Activated B cell treated with CpG ODN at 0.5 μM for 24 hours (primary cell): Measurements from ENCODE around the gene PRICKLE2. TPM values are rescaled to one million over a fixed set of nuclear protein-coding genes. Genes with fewer than 3 reads are reported as not detected.

ENCODE experiments used
- ATAC-seq: fragments of 200-7000 bp; cut with Tn5 transposase; one replicate; pipeline ENCODE4 v1.10.0; 2021; ENCODE audit warnings: low read depth, mild to moderate bottlenecking, moderate library complexity
- CTCF ChIA-PET: fragments of 350-600 bp; sonication (Branson Sonifier 250); formaldehyde crosslinking; loops from one replicate; lab custom pipeline; 2021; ENCODE audit warnings: antibody characterized with exemption; lab: Charles Lee
- POLR2A ChIA-PET: fragments of 350-600 bp; sonication (Branson Sonifier 250); formaldehyde crosslinking; loops from one replicate; lab custom pipeline; 2021; ENCODE audit warnings: antibody characterized with exemption; lab: Charles Lee
- DNase-seq: peaks from one replicate; pipeline ENCODE4 v3.0.0; 2022
- H3K27ac Mint-ChIP-seq: one replicate; pipeline ENCODE4 v1.8.0; 2020; ENCODE audit warnings: mixed read lengths
- H3K27me3 Mint-ChIP-seq: one replicate; pipeline ENCODE4 v1.8.0; 2021; ENCODE audit warnings: mixed read lengths
- H3K36me3 Mint-ChIP-seq: one replicate; pipeline ENCODE4 v1.8.0; 2021; ENCODE audit warnings: low read depth, mixed read lengths
- H3K4me1 Mint-ChIP-seq: one replicate; pipeline ENCODE4 v1.8.0; 2021; ENCODE audit warnings: mixed read lengths
- H3K4me3 Mint-ChIP-seq: one replicate; pipeline ENCODE4 v1.8.0; 2020; ENCODE audit warnings: mild to moderate bottlenecking, mixed read lengths
- H3K9me3 Mint-ChIP-seq: one replicate; pipeline ENCODE4 v1.8.0; 2020; ENCODE audit warnings: mixed read lengths
- CTCF ChIP-seq: fragments of 200-600 bp; IDR thresholded peaks from one replicate; pipeline ENCODE4 v1.8.0; 2022; ENCODE audit warnings: antibody characterized with exemption, mild to moderate bottlenecking
- intact Hi-C: fragments of 100-400 bp; cut with micrococcal nuclease; formaldehyde crosslinking; loops from one replicate; pipeline ENCODE4 v1.15.1; 2024
- total RNA-seq: library from RNA; stranded (reverse); gene quantifications from 2 replicates; pipeline ENCODE4 v1.2.3, GENCODE V29; 2022

The PRICKLE2 gene
- total RNA-seq, 1 donor from 2014 or later = 0.33 TPM

- no peaks in the 10 kb centered on the region for H3K27me3 Mint-ChIP-seq
- ATAC-seq (no peak), DNase-seq (no peak)
- no peak for TF ChIP-seq CTCF
- intact Hi-C loops = no loop called here
- H3K36me3 Mint-ChIP-seq = no peaks in the 10 kb centered on the region
- no peak overlapping the region for H3K27ac Mint-ChIP-seq
- ChIA-PET POLR2A (no interaction called here), CTCF (no interaction called here)
- H3K4me1 Mint-ChIP-seq = no peaks in the 10 kb centered on the region
- H3K4me3 Mint-ChIP-seq = no peak overlapping the region
- no peaks in the 10 kb centered on the region for H3K9me3 Mint-ChIP-seq
These were observed 10.2 kb downstream of the PRICKLE2 start for GRCh38 chr3:64215103-64215502.

GRCh38 chr3:64214381-64215018, 10.8 kb downstream of the PRICKLE2 start:
- CTCF ChIA-PET = no interaction called here
- H3K27ac Mint-ChIP-seq = no peak overlapping the region
- DNase-seq = no peak
- H3K4me3 Mint-ChIP-seq = no peak overlapping the region
- intact Hi-C loops = no loop called here
- H3K4me1 Mint-ChIP-seq = no peaks in the 10 kb centered on the region
- POLR2A ChIA-PET = no interaction called here
- ATAC-seq = no peak
- H3K9me3 Mint-ChIP-seq = no peaks in the 10 kb centered on the region
- TF ChIP-seq CTCF = no peak
- H3K36me3 Mint-ChIP-seq = no peaks in the 10 kb centered on the region
- no peaks in the 10 kb centered on the region for H3K27me3 Mint-ChIP-seq

DNA sequence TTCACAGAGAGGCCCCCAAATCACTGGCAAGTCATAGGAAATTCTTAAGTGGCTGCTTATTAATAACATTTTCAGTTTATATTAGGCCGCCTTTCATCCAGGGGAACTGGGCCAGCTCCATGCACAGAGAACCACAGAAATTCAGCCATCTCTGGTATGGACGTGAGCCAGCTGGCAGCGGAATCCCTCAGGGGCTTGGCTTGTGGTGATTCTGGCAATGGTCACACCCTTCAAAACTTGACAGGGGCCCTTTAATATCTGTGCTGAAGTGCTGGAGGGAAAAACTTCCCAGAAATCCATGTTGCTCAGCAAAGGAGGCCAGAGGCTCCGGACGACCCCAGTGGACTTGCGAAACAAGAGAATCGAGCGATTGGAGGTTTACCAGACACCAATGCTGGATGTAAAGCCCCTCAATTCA, 11.3 kb downstream of the PRICKLE2 start:
- no peaks in the 10 kb centered on the region for H3K36me3 Mint-ChIP-seq
- CTCF ChIA-PET = no interaction called here
- intact Hi-C loops = no loop called here
- DNase-seq (no peak), ATAC-seq (no peak)
- H3K4me3 Mint-ChIP-seq = no peak overlapping the region
- no peak overlapping the region for H3K27ac Mint-ChIP-seq
- TF ChIP-seq CTCF = no peak
- H3K9me3 Mint-ChIP-seq = no peaks in the 10 kb centered on the region
- H3K4me1 Mint-ChIP-seq = no peaks in the 10 kb centered on the region
- H3K27me3 Mint-ChIP-seq = no peaks in the 10 kb centered on the region
- POLR2A ChIA-PET = no interaction called here

DNA sequence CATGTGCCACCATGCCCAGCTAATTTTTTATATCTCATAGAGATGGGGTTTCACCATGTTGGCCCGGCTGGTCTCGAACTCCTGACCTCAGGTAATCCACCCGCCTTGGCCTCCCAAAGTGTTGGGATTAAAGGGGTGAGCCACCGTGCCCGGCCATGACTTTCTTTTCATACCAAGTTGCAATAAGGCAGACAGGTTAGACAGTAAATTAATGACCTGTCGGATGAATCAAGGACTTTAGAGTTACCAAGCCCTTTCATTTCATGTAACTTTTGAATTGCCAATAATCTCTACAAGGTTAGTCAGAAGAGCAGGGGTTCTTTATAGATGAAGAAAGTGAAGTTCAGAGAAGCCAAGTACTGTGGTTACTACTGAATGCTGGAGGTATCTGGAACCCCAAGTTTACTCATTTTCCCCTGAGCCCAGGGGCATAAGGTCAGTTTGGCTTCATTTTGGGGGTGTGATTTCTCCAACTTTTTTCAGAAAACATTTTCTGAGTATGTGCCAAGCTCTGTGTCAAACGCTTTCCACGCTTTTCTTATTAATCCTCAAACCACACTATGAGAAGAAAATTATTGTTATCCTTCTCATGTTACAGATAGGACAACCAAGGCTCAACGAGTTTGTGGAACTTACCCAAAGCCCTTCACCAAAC, 11.9 kb downstream of the PRICKLE2 start:
- intact Hi-C loops = no loop called here
- no peaks in the 10 kb centered on the region for H3K9me3 Mint-ChIP-seq
- POLR2A ChIA-PET = no interaction called here
- no peak for DNase-seq
- no peaks in the 10 kb centered on the region for H3K36me3 Mint-ChIP-seq
- no peak overlapping the region for H3K27ac Mint-ChIP-seq
- no peak overlapping the region for H3K4me3 Mint-ChIP-seq
- ATAC-seq = no peak
- CTCF ChIA-PET = no interaction called here
- no peaks in the 10 kb centered on the region for H3K4me1 Mint-ChIP-seq
- no peaks in the 10 kb centered on the region for H3K27me3 Mint-ChIP-seq
- no peak for TF ChIP-seq CTCF

- no peak overlapping the region for H3K4me3 Mint-ChIP-seq
- H3K9me3 Mint-ChIP-seq = no peaks in the 10 kb centered on the region
- intact Hi-C loops = no loop called here
- TF ChIP-seq CTCF = no peak
- H3K4me1 Mint-ChIP-seq = no peaks in the 10 kb centered on the region
- no peak overlapping the region for H3K27ac Mint-ChIP-seq
- POLR2A ChIA-PET = no interaction called here
- CTCF ChIA-PET = no interaction called here
- no peaks in the 10 kb centered on the region for H3K27me3 Mint-ChIP-seq
- ATAC-seq (no peak), DNase-seq (no peak)
- H3K36me3 Mint-ChIP-seq = no peaks in the 10 kb centered on the region
These were observed 15.2 kb downstream of the PRICKLE2 start for GRCh38 chr3:64209866-64210621.
